Measurements from ENCODE around the gene SFTPA2.

Gene SFTPA2

DNA sequence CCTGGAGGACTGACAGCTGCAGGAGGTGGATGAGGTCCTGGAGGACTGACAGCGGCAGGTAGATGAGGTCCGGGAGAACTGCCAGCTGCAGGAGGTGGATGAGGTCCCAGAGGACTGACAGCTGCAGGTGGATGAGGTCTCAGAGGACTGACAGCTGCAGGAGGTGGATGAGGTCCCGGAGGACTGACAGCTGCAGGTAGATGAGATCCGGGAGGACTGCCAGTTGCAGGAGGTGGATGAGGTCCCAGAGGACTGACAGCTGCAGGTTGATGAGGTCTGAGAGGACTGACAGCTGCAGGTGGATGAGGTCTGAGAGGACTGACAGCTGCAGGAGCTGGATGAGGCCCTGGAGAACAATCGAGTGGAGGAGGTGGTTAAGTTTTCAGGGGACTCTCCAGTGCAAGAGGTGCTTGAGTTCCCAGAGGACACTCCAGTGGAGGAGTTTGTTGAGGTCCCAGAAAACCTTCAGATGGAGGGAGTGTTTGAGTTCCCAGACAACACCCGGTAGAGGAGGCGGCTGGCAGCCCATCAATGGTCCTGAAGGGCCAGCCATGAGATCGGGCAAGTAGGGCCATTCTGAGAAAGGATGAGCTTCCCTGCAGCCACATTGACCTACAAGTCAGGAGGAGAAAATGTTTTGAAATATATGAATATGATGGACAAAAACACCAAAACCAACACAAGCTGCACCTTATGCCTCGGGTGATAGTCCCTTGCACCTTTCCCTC lies 52.6 kb downstream of the SFTPA2 start:
- H3K4me3 ChIP-seq (ENCODE audit: low read depth, low read length) = no peak overlapping the region
- TF ChIP-seq, protein P1, sequence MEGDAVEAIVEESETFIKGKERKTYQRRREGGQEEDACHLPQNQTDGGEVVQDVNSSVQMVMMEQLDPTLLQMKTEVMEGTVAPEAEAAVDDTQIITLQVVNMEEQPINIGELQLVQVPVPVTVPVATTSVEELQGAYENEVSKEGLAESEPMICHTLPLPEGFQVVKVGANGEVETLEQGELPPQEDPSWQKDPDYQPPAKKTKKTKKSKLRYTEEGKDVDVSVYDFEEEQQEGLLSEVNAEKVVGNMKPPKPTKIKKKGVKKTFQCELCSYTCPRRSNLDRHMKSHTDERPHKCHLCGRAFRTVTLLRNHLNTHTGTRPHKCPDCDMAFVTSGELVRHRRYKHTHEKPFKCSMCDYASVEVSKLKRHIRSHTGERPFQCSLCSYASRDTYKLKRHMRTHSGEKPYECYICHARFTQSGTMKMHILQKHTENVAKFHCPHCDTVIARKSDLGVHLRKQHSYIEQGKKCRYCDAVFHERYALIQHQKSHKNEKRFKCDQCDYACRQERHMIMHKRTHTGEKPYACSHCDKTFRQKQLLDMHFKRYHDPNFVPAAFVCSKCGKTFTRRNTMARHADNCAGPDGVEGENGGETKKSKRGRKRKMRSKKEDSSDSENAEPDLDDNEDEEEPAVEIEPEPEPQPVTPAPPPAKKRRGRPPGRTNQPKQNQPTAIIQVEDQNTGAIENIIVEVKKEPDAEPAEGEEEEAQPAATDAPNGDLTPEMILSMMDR (IDR thresholded peaks at IDR 0.05; ENCODE audit: control insufficient read depth, extremely low read depth, insufficient read depth) = no peak
- DNase-seq (ENCODE audit: low read depth) = no peak

Measured in LNCaP clone FGC (cell line).